ENCODE data around the gene ALDH3A2.
A peak's percentile ranks its signal among the peaks of the same experiment; 100 is the strongest.

The ALDH3A2 gene

GRCh38 chr17:19705201-19705600, 56.6 kb downstream of the ALDH3A2 start:
- in situ Hi-C loops (cut with HindIII; ENCODE audit: low pct_unique_long_range_greater_than_20kb, low sequenced_read_pairs) = no loop called here
- TF ChIP-seq JUND (IDR thresholded peaks at IDR 0.05; ENCODE audit: low read depth) = no peak
- no peak for DNase-seq (ENCODE audit: low read depth in 1 of 2, low spot score in 1 of 2)

- no peak for DNase-seq (ENCODE audit: low read depth in 1 of 2, low spot score in 1 of 2)
- in situ Hi-C loops (cut with HindIII; ENCODE audit: low pct_unique_long_range_greater_than_20kb, low sequenced_read_pairs) = no loop called here
- TF ChIP-seq JUND (IDR thresholded peaks at IDR 0.05; ENCODE audit: low read depth) = no peak
Observed at GRCh38 chr17:19705771-19706770, 57.5 kb downstream of the ALDH3A2 start.

- DNase-seq (ENCODE audit: low read depth in 1 of 2, low spot score in 1 of 2) = peak in 1 of 2 experiments; percentile 21
- in situ Hi-C loops (cut with HindIII; ENCODE audit: low pct_unique_long_range_greater_than_20kb, low sequenced_read_pairs) = no loop called here
- TF ChIP-seq JUND (IDR thresholded peaks at IDR 0.05; ENCODE audit: low read depth) = no peak
Observed at GRCh38 chr17:19706791-19707727, 58.5 kb downstream of the ALDH3A2 start.

GRCh38 chr17:19707728-19708221, 59.2 kb downstream of the ALDH3A2 start:
- DNase-seq (ENCODE audit: low read depth in 1 of 2, low spot score in 1 of 2) = peak in 1 of 2 experiments; percentile 2
- TF ChIP-seq JUND (IDR thresholded peaks at IDR 0.05; ENCODE audit: low read depth) = no peak
- in situ Hi-C loops (cut with HindIII; ENCODE audit: low pct_unique_long_range_greater_than_20kb, low sequenced_read_pairs) = no loop called here

- in situ Hi-C loops (cut with HindIII; ENCODE audit: low pct_unique_long_range_greater_than_20kb, low sequenced_read_pairs) = no loop called here
- no peak for TF ChIP-seq JUND (IDR thresholded peaks at IDR 0.05; ENCODE audit: low read depth)
- DNase-seq (ENCODE audit: low read depth in 1 of 2, low spot score in 1 of 2) = peak in 1 of 2 experiments; percentile 7
Observed at GRCh38 chr17:19708431-19709175, 60.1 kb downstream of the ALDH3A2 start.

- in situ Hi-C loops (cut with HindIII; ENCODE audit: low pct_unique_long_range_greater_than_20kb, low sequenced_read_pairs) = no loop called here
- TF ChIP-seq JUND (IDR thresholded peaks at IDR 0.05; ENCODE audit: low read depth) = no peak
- DNase-seq (ENCODE audit: low read depth in 1 of 2, low spot score in 1 of 2) = no peak
Observed at GRCh38 chr17:19709841-19710240, 61.3 kb downstream of the ALDH3A2 start.

- in situ Hi-C loops (cut with HindIII; ENCODE audit: low pct_unique_long_range_greater_than_20kb, low sequenced_read_pairs) = no loop called here
Observed at GRCh38 chr17:19712436-19713004, 64.0 kb downstream of the ALDH3A2 start.

GRCh38 chr17:19713462-19713861, 64.9 kb downstream of the ALDH3A2 start:
- in situ Hi-C loops (cut with HindIII; ENCODE audit: low pct_unique_long_range_greater_than_20kb, low sequenced_read_pairs) = no loop called here
- no peak for DNase-seq (ENCODE audit: low read depth in 1 of 2, low spot score in 1 of 2)
- no peak for TF ChIP-seq JUND (IDR thresholded peaks at IDR 0.05; ENCODE audit: low read depth)

More at GRCh38 chr17:19712436-19713004, 64.0 kb downstream of the ALDH3A2 start:
- DNase-seq (ENCODE audit: low read depth in 1 of 2, low spot score in 1 of 2) = peak in 1 of 2 experiments; percentile 1
- no peak for TF ChIP-seq JUND (IDR thresholded peaks at IDR 0.05; ENCODE audit: low read depth)

- in situ Hi-C loops (cut with HindIII; ENCODE audit: low pct_unique_long_range_greater_than_20kb, low sequenced_read_pairs) = no loop called here
- TF ChIP-seq JUND (IDR thresholded peaks at IDR 0.05; ENCODE audit: low read depth) = no peak
- no peak for DNase-seq (ENCODE audit: low read depth in 1 of 2, low spot score in 1 of 2)
Observed at GRCh38 chr17:19713901-19714361, 65.4 kb downstream of the ALDH3A2 start.

GRCh38 chr17:19714542-19715411, 66.2 kb downstream of the ALDH3A2 start:
- TF ChIP-seq JUND (IDR thresholded peaks at IDR 0.05; ENCODE audit: low read depth) = no peak
- peak in 1 of 2 experiments; percentile 35 for DNase-seq (ENCODE audit: low read depth in 1 of 2, low spot score in 1 of 2)
- in situ Hi-C loops (cut with HindIII; ENCODE audit: low pct_unique_long_range_greater_than_20kb, low sequenced_read_pairs) = no loop called here

All from T47D (cell line).